T-helper 2 cell treated with Interferon-gamma antibody and Interleukin-4, amounts not matched to agents 5 μg/mL and 100 μg/mL, for 36 hours (primary cell): ENCODE measurements around the gene SLC39A5.
"Not testable (repeated sequence)": the region's sequence is repeated elsewhere in the genome, so short reads cannot be mapped to it uniquely, and the experiment has no call there.

Source experiments
- DNase-seq: peaks from one replicate; pipeline ENCODE4 v3.0.0; 2021; ENCODE audit warnings: low spot score
- H3K27ac Mint-ChIP-seq: one replicate; pipeline ENCODE4 v1.8.0; 2021; ENCODE audit warnings: mild to moderate bottlenecking, mixed read lengths
- H3K27me3 Mint-ChIP-seq: one replicate; pipeline ENCODE4 v1.8.0; 2021; ENCODE audit warnings: low read depth, mixed read lengths
- H3K36me3 Mint-ChIP-seq: one replicate; pipeline ENCODE4 v1.8.0; 2021; ENCODE audit warnings: low read depth, mixed read lengths
- H3K4me1 Mint-ChIP-seq: one replicate; pipeline ENCODE4 v1.8.0; 2021; ENCODE audit warnings: low read depth, mixed read lengths
- H3K4me3 Mint-ChIP-seq: one replicate; pipeline ENCODE4 v1.8.0; 2022; ENCODE audit warnings: mild to moderate bottlenecking, moderate library complexity, mixed read lengths
- H3K9me3 Mint-ChIP-seq: one replicate; pipeline ENCODE4 v1.8.0; 2021; ENCODE audit warnings: mixed read lengths

SLC39A5 gene, protein sequence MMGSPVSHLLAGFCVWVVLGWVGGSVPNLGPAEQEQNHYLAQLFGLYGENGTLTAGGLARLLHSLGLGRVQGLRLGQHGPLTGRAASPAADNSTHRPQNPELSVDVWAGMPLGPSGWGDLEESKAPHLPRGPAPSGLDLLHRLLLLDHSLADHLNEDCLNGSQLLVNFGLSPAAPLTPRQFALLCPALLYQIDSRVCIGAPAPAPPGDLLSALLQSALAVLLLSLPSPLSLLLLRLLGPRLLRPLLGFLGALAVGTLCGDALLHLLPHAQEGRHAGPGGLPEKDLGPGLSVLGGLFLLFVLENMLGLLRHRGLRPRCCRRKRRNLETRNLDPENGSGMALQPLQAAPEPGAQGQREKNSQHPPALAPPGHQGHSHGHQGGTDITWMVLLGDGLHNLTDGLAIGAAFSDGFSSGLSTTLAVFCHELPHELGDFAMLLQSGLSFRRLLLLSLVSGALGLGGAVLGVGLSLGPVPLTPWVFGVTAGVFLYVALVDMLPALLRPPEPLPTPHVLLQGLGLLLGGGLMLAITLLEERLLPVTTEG

DNA sequence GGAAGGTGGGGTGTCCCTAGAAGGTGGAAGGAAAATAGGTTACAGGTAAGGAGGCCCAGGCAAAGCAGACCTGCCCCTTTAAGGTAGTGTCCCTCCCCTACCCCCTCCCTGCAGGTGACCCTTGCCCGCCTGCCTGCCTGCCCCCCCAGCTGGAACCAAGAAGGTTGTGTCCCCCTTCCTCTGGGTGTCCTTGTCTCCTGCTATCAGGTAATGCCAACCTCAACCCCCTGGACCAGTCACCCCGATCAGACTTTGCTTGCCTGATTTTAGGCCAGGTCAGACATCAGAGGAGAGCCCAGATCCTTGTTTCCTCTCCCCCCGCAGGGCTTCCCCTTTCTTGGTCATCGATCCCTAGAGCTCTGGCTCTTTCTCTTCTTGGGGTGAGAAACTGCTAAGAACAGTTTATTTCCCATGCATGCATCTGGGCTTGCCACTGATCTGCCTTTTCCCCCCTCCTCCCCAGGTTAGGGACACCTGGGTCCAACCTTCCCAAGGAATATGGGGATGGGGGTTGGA lies at the start of gene SLC39A5:
Gene SLC39A5 (plus strand): TSS at position 136 of the 516 bp plus-strand sequence. CDS start 1,224 bp downstream, outside the sequence.
- peaks cover 9% of the 10 kb centered on the region for H3K4me1 Mint-ChIP-seq
- no peaks in the 10 kb centered on the region for H3K27me3 Mint-ChIP-seq
- H3K9me3 Mint-ChIP-seq, result no peaks in the 10 kb centered on the region
- no peak for DNase-seq
- no peak within 1 kb of the TSS for H3K27ac Mint-ChIP-seq
- H3K4me3 Mint-ChIP-seq, result no peak within 1 kb of the TSS
- H3K36me3 Mint-ChIP-seq, result peaks cover 8% of the 10 kb centered on the region

DNA sequence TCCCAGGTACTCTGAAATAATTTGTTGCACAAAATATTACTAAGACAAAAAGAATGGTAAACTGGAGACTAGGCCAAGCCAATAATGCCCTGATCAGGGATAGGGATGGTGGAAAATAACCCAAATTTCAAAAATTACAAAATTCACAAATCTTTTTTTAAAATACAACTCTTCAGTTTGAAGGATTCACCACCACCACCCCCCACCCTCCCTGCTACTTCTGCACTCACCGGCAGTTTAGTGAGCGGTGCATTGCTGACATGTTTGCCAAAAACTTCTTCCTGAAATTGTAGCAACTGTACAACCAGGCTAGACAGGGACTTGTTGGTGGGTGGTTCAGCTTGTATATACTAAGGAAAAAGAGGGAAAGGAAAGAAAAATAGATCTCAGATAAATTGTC lies 42.9 kb upstream of the SLC39A5 start:
- DNase-seq, result no peak
- H3K4me1 Mint-ChIP-seq, result peaks cover 32% of the 10 kb centered on the region
- H3K27ac Mint-ChIP-seq, result no peak overlapping the region
- H3K36me3 Mint-ChIP-seq, result peaks cover 45% of the 10 kb centered on the region
- no peaks in the 10 kb centered on the region for H3K27me3 Mint-ChIP-seq
- H3K9me3 Mint-ChIP-seq, result no peaks in the 10 kb centered on the region
- peak overlapping the region; percentile 91 for H3K4me3 Mint-ChIP-seq

DNA sequence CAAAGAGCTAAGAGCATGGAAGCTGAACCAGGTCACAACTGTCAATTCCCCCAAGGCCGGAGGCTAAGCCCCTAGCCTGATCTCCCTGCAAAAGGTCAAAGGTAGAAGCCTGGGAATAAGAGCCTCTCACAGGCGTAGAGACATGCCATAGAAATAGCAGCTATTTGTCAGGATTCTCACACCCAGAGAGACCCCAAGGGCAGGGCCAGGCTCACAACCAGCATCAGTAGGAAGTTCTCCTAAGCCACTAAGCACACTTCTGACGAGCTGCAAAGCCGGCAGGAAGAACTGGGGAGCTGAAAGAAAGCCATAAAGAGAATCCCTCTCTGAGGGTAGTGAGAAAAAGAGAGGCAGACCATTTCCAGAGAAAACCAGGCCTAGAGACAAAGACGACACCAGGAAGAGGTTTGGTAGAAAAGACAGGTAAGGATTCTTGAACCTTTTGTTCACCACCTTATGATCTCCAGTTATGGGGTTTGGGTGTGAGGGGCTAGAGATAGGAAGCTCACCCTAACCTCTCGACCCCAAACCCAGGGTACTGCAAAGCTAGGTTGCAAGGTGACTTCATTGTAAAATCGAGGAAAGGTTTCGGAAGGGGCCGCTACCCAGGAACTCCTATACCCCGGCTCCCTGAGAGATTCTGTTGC lies 41.6 kb upstream of the SLC39A5 start:
- H3K27me3 Mint-ChIP-seq, result no peaks in the 10 kb centered on the region
- no peaks in the 10 kb centered on the region for H3K9me3 Mint-ChIP-seq
- peaks cover 41% of the 10 kb centered on the region for H3K4me1 Mint-ChIP-seq
- H3K27ac Mint-ChIP-seq, result peak overlapping the region; percentile 81
- peak overlapping the region; percentile 91 for H3K4me3 Mint-ChIP-seq
- peaks cover 38% of the 10 kb centered on the region for H3K36me3 Mint-ChIP-seq
- DNase-seq, result no peak

DNA sequence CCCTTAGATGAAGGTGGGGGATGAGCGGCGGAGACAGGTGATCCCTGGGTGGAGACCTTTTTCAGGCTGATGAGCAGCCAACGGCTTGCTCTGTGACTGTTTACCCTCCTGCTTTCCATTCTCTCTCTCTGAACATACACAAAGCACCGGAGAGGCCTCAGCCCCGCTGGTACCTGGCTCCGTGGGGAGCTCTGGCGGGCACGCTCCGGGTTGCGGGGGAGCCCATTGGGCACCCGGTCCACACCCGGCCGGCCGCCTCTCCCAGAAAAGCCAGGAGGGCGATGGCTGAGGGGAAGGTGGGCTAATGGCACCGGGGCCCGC lies 41.1 kb upstream of the SLC39A5 start:
- Mint-ChIP-seq H3K4me3 (peak overlapping the region; percentile 91), H3K27ac (peak overlapping the region; percentile 81), H3K9me3 (no peaks in the 10 kb centered on the region), H3K27me3 (no peaks in the 10 kb centered on the region), H3K36me3 (peaks cover 37% of the 10 kb centered on the region), H3K4me1 (peaks cover 44% of the 10 kb centered on the region)
- DNase-seq, result peak; percentile 7

DNA sequence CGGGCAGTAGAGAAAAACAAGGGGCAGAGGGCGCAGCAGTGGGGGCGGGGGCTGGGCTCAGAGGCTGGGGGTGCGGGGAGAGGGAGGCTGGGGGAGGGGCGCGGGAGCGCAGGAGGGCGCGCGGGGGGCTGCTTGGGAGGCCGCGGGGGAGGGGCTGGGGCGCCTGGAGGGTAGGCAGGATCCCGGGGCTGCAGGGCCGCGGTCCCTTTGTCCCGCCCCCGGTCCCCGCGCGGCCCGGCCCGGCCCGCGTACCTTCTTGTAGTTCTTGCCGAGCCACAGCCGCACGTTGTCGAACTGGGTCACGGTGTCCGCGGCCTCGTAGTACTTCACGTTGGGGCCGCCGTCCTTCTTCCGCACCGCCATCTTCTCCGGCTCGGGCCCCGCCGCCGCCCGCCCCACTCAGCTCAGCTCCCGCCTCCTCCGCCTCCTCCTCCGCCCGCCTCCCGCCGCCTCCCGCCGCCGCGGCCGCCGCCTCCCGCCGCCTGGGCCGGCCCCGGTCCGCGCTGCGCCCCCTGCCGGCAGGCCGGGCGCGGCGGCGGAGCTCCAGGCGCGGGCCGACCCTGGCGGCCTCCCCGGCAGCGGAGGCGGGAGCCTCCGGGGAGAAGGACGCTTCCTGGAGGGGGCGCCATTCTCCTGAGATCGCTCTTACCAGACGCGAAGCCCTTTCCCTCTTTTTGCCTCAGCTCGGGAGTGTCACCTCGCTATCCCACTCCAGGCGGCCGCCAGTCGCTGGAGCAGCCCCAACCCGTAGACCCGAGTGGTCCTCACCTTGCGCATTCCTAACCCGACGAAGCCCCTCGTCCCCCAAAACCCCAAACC lies 40.5 kb upstream of the SLC39A5 start, which contains the start of gene SMARCC2:
Gene SMARCC2 (minus strand): TSS at position 385 of the 819 bp plus-strand sequence. CDS start 22 bp downstream, at position 363.
- H3K36me3 Mint-ChIP-seq, result peaks cover 34% of the 10 kb centered on the region
- H3K27ac Mint-ChIP-seq, result peak within 1 kb of the TSS; percentile 99
- peaks cover 44% of the 10 kb centered on the region for H3K4me1 Mint-ChIP-seq
- H3K9me3 Mint-ChIP-seq, result no peaks in the 10 kb centered on the region
- no peaks in the 10 kb centered on the region for H3K27me3 Mint-ChIP-seq
- DNase-seq, result peak; percentile 87
- peak within 1 kb of the TSS; percentile 95 for H3K4me3 Mint-ChIP-seq

DNA sequence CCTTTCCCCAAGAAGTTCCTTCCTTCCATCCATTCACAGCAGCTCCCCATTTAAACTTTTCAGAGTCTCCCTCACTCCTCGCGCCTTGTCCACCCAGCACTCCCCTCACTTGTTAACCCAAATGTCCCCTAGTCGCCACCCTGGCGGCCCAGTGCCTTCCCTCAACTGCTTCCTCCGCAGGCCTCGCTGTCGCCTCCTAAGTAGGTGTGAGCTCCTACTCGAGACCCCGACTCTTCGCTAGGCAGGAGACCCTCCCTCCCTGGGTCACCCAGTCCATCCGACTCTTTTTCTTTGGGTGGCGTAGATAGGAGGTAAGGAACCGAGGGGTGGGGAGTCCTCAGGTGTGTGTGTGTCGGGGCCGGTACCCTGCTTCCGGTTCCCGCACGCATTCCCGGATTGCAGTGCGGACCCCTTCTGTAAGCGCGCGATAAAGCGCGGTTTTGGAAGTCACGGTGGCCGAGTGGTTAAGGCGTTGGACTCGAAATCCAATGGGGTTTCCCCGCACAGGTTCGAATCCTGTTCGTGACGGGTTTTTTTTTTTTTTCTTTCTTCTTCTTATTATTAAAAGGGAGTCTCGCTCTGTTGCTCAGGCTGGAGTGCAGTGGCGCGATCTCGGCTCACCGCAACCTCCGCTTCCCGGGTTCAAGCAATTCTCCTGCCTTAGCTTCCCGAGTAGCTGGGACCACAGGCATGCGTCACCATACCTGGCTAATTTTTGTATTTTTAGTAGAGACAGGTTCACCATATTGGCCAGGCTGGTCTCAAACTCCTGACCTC lies 39.7 kb upstream of the SLC39A5 start:
- peak; percentile 86 for DNase-seq
- Mint-ChIP-seq H3K4me3 (peak overlapping the region; percentile 95), H3K9me3 (no peaks in the 10 kb centered on the region), H3K27me3 (no peaks in the 10 kb centered on the region), H3K27ac (peak overlapping the region; percentile 99), H3K36me3 (peaks cover 27% of the 10 kb centered on the region), H3K4me1 (peaks cover 44% of the 10 kb centered on the region)

DNA sequence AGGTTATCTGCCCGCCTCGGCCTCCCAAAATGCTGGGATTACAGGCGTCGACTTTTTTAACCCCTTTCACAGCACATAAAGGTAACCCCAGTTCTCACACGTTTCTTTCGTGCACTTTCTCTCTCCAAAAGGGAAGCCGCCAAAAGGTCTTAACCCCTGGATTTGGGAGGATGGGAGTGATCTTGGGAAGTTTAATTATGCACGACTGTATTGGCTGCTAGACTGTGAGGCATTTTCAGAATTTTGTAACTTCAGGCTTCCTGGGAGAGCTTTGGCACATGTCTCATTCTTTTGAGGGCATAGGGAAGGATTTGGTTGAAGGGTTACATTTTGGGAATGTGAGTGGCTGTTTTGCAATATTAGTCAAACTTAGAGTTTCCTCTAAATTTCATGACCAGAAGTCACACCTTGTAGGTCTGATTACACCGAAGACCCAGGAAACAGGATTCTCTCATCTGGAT lies 39.1 kb upstream of the SLC39A5 start:
- no peak for DNase-seq
- peaks cover 44% of the 10 kb centered on the region for H3K4me1 Mint-ChIP-seq
- peaks cover 25% of the 10 kb centered on the region for H3K36me3 Mint-ChIP-seq
- H3K4me3 Mint-ChIP-seq, result peak overlapping the region; percentile 95
- H3K27me3 Mint-ChIP-seq, result no peaks in the 10 kb centered on the region
- H3K27ac Mint-ChIP-seq, result peak overlapping the region; percentile 99
- no peaks in the 10 kb centered on the region for H3K9me3 Mint-ChIP-seq

DNA sequence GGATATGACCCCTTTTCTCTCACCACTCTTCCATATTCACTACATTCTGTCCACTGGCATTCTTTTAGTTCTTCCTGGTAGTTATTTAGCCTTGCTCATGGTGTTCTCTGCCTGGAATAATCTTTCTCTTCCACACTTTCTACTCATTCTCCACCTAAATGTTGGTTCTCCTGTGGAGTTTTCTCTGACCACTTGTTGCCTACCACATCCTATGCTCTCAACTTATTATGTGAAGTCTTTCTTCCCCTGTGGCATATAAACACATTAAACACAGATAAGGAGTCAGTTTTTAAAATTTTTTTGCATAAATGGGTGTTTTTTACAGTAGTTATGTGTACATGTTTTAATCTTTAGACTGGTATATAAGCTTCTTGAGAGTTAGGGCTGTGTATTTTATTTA lies 37.3 kb upstream of the SLC39A5 start:
- peaks cover 32% of the 10 kb centered on the region for H3K4me1 Mint-ChIP-seq
- peak overlapping the region; percentile 17 for H3K27ac Mint-ChIP-seq
- H3K9me3 Mint-ChIP-seq, result no peaks in the 10 kb centered on the region
- no peak for DNase-seq
- no peaks in the 10 kb centered on the region for H3K27me3 Mint-ChIP-seq
- peak overlapping the region; percentile 5 for H3K4me3 Mint-ChIP-seq
- peaks cover 12% of the 10 kb centered on the region for H3K36me3 Mint-ChIP-seq

DNA sequence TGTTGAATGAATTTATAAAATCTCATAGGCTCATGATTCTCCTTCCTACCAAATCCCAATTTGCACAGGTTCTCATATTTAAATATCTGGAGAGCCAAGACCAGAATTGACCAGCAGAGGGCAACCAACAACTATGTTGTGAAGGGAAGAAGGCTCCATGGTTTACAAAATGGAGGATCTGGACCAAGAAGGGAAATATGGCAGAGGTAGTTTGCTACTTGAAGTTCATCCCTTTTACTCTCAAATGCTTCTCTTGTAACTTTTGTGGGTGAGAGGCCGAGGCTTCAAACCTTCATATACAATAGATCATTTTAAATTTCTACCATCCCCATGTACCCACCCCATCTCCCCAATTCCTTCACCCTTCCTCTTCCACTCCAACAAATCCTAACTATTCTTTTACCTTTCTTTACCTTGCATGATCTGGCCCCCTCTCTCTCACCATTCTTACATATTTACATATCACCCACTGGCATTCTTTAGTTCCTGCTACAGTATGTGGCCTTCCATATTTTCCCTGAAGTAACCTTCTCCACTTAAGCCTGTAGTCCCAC lies 36.7 kb upstream of the SLC39A5 start:
- no peak overlapping the region for H3K4me3 Mint-ChIP-seq
- peaks cover 7% of the 10 kb centered on the region for H3K36me3 Mint-ChIP-seq
- no peaks in the 10 kb centered on the region for H3K27me3 Mint-ChIP-seq
- DNase-seq, result peak; percentile 60
- H3K27ac Mint-ChIP-seq, result peak overlapping the region; percentile 0
- peaks cover 27% of the 10 kb centered on the region for H3K4me1 Mint-ChIP-seq
- H3K9me3 Mint-ChIP-seq, result no peaks in the 10 kb centered on the region

DNA sequence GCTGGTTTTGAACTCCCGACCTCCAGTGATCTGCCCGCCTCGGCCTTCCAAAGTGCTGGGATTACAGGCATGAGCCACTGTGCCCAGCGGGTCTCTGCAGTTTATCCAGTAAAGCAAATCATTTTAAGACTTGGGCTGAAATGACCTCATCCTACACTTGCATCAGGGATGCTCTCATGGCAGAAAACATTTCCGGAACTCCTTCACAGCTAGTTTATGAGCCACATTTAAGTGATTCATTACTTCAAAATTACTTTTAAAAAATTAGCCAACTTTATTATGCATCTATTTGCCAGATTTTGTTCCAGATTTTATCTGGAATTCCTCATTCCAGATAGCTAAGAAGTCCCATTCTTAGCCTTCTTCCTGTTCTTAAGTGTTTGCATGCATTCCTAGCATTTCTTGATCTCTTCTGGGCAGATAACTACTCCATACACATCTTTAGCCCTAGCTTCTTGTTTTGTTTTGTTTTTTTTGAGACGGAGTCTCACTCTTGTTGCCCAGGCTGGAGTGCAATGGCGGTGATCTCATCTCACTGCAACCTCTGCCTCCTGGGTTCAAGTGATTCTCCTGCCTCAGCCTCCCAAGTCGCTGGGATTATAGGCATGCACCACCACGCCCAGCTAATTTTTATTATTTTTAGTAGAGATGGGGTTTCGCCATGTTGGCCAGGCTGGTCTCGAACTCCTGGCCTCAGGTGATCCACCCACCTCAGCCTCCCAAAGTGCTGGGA lies 32.9 kb upstream of the SLC39A5 start:
- not testable (repeated sequence) for H3K27ac Mint-ChIP-seq, H3K4me3 Mint-ChIP-seq, H3K36me3 Mint-ChIP-seq, DNase-seq, H3K27me3 Mint-ChIP-seq, H3K9me3 Mint-ChIP-seq
- H3K4me1 Mint-ChIP-seq, result peaks cover 12% of the 10 kb centered on the region

DNA sequence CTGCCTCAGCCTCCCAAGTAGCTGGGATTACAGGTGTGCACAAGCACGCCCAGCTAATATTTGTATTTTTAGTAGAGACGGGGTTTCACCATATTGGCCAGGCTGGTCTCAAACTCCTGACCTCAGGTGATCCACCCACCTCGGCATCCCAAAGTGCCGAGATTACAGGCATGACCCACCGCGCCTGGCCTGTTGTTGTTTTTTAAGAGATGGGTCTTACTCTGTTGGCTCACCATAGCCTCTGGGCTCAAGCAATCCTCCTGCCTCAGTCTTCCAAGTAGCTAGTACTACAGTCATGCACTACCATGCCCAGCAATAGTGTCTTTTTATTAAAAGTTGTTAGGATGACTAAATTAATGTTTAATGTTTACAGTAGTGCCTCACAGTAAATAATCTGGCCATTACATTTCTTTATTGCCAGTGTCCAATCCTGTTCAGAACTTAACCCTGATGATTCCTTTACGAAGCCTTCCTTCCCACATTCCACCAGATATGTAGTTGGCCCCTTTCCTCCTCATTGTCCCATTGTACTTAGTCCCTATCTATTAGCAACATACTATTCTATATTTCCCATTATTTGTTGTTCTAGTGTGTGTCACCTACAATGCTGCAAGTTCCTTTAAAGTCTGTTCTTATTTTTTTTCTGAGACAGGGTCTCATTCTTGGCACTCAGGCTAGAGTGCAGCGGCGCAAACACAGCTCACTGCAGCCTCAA lies 31.8 kb upstream of the SLC39A5 start:
- DNase-seq, result no peak
- H3K4me1 Mint-ChIP-seq, result peaks cover 6% of the 10 kb centered on the region
- no peaks in the 10 kb centered on the region for H3K9me3 Mint-ChIP-seq
- H3K4me3 Mint-ChIP-seq, result no peak overlapping the region
- no peak overlapping the region for H3K27ac Mint-ChIP-seq
- H3K36me3 Mint-ChIP-seq, result peaks cover 1% of the 10 kb centered on the region
- no peaks in the 10 kb centered on the region for H3K27me3 Mint-ChIP-seq

DNA sequence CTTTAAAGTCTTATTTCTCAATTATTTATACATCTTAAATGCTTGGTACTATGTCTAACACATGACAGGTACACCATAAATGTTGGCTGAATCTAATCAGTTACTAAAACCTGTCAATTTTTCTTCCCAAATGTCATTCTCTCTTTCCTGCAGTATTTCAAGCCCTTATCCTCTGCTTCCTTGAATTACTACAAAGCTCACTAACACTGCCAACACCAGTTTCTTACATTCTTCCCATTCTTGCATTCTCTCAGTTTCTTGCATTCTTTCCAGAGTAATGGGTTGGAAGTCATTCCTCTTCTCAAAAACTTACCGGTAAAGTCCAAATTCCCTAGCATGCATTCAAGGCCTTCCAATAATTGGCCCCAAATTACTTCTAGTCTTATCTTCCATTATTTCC lies 31.0 kb upstream of the SLC39A5 start:
- no peak overlapping the region for H3K27ac Mint-ChIP-seq
- no peak overlapping the region for H3K4me3 Mint-ChIP-seq
- H3K9me3 Mint-ChIP-seq, result no peaks in the 10 kb centered on the region
- peaks cover 1% of the 10 kb centered on the region for H3K36me3 Mint-ChIP-seq
- H3K27me3 Mint-ChIP-seq, result no peaks in the 10 kb centered on the region
- no peak for DNase-seq
- peaks cover 2% of the 10 kb centered on the region for H3K4me1 Mint-ChIP-seq
